Measurements from ENCODE around the gene AIFM3.
A peak's percentile ranks its signal among the peaks of the same experiment; 100 is the strongest.

The AIFM3 gene

GRCh38 chr22:20979940-20980453, 12.9 kb downstream of the AIFM3 start:
- TF ChIP-seq CTCF (IDR thresholded peaks at IDR 0.05) = no peak
- no peak for DNase-seq (ENCODE audit: low spot score)
- no peak overlapping the region for H3K27ac ChIP-seq
- peak overlapping the region; percentile 30 for H3K4me3 ChIP-seq

DNA sequence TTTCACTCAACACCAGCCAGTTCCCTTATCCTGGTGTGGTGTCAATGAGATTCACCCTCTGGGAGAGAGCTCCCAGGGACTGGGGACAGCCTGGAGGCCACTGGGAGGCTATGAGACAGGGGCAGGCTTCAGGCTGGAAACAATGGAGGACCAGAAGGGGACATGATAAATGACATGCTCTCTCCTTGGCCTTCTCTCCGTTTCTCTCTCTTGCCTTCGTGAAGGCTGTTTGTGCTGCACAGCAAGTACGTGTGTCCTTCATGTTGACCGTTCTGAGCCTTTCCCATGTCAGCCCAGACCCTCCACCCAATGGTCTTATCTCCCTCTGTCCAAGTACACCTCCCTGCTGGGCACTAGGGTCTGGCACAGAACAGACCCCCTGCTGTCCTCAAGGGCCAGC, 13.5 kb downstream of the AIFM3 start:
- TF ChIP-seq CTCF (IDR thresholded peaks at IDR 0.05) = no peak
- no peak for DNase-seq (ENCODE audit: low spot score)
- Histone ChIP-seq H3K4me3 (no peak overlapping the region), H3K27ac (no peak overlapping the region)

DNA sequence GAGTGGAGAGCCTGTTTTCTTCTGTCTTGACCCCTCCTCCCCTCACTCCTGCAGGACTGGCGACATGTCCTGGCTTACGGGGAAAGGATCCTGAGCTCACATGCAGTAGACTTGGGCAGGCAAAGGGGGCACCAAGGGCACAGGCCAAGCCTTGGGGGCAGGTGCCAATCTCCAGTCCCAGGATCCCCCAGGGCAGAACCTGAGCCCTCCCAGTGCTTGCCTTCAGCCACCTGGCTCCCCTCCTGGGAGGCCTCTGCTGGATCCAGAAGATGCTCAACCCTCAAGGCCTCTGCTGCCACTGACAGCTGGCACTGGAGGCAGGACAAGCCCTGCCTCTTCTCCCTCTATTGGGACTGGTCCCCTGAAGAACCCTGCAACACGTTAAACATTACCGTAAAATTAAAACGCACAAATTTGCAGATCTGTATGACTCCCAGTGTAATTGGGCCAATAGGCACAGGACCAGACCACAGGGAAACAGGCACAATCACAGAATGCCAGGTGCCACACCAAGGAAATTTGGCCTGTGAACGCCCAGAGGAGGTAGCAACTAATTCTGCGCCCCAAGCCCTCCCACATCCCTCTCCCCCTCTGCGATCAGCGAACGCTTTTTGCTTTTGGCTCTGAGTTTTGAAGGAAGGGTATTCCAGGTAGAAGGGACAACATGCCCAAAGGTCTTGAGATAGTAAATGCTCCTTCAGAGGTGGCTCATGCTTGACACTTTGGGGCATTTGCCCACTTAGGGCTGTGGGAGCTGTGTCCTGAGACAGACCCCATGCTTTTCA, 14.1 kb downstream of the AIFM3 start:
- no peak for DNase-seq (ENCODE audit: low spot score)
- Histone ChIP-seq H3K4me3 (peak overlapping the region; percentile 91), H3K27ac (peak overlapping the region; percentile 89 to 90)
- no peak for TF ChIP-seq CTCF (IDR thresholded peaks at IDR 0.05)

- peak; percentile 84 for DNase-seq (ENCODE audit: low spot score)
- TF ChIP-seq CTCF (IDR thresholded peaks at IDR 0.05) = peak; percentile 23
- peak within 1 kb of the TSS; percentile 91 for H3K4me3 ChIP-seq
- H3K27ac ChIP-seq = peak within 1 kb of the TSS; percentile 89 to 90
Observed at GRCh38 chr22:20981787-20982562, 14.9 kb downstream of the AIFM3 start, which contains the start of gene LZTR1. Gene LZTR1 (plus strand): TSS chr22:20982297. CDS start chr22:20982372, 75 bp downstream.

GRCh38 chr22:20982563-20982882, 15.5 kb downstream of the AIFM3 start:
- DNase-seq (ENCODE audit: low spot score) = no peak
- TF ChIP-seq CTCF (IDR thresholded peaks at IDR 0.05) = no peak
- Histone ChIP-seq H3K4me3 (peak overlapping the region; percentile 91), H3K27ac (peak overlapping the region; percentile 89 to 90)

- TF ChIP-seq CTCF (IDR thresholded peaks at IDR 0.05) = no peak
- no peak for DNase-seq (ENCODE audit: low spot score)
- peak overlapping the region; percentile 91 for H3K4me3 ChIP-seq
- peak overlapping the region in 1 of 2 donors; percentile 90 for H3K27ac ChIP-seq
Observed at GRCh38 chr22:20983081-20983771, 16.2 kb downstream of the AIFM3 start.
